RWPE2 (cell line): ENCODE measurements around the gene SLC6A18.

Experiments
- ATAC-seq: fragments of 200-7000 bp; cut with Tn5 transposase; 3 replicates; pipeline ENCODE4 v1.9.1; 2021; ENCODE audit warnings: low read depth
- DNase-seq: peaks from one replicate; pipeline ENCODE4 v3.0.0-alpha.2; 2020; ENCODE audit warnings: low spot score
- H3K27ac ChIP-seq: fragments of 450-650 bp; 2 replicates; pipeline ENCODE4 v1.5.1; 2017; ENCODE audit warnings: mild to moderate bottlenecking; ENCODE audit not compliant: poor library complexity, severe bottlenecking
- H3K27me3 ChIP-seq: fragments of 250-450 bp; sonication (Bioruptor Pico); 2 replicates; pipeline ENCODE4 v1.5.1; 2021; ENCODE audit warnings: mild to moderate bottlenecking, moderate library complexity; ENCODE audit not compliant: insufficient read depth, poor library complexity, severe bottlenecking
- H3K36me3 ChIP-seq: fragments of 250-450 bp; sonication (Bioruptor Pico); 2 replicates; pipeline ENCODE4 v1.5.1; 2020; ENCODE audit warnings: low read depth, mild to moderate bottlenecking, moderate library complexity
- H3K4me1 ChIP-seq: fragments of 250-450 bp; sonication (Bioruptor Pico); 2 replicates; pipeline ENCODE4 v1.5.1; 2021; ENCODE audit warnings: mild to moderate bottlenecking, moderate library complexity; ENCODE audit not compliant: insufficient read depth, poor library complexity, severe bottlenecking
- H3K4me3 ChIP-seq: fragments of 250-450 bp; sonication (Bioruptor Pico); 2 replicates; pipeline ENCODE4 v1.5.1; 2021; ENCODE audit warnings: mild to moderate bottlenecking, moderate library complexity; ENCODE audit not compliant: severe bottlenecking
- H3K9me3 ChIP-seq: fragments of 250-450 bp; sonication (Bioruptor Pico); 2 replicates; pipeline ENCODE4 v1.5.1; 2021; ENCODE audit warnings: mild to moderate bottlenecking, moderate library complexity; ENCODE audit not compliant: severe bottlenecking
- TF ChIP-seq, protein P1 (sequence below): fragments of 450-650 bp; IDR thresholded peaks from one replicate; pipeline ENCODE4 v1.5.1; 2017; ENCODE audit warnings: mild to moderate bottlenecking, moderate library complexity; ENCODE audit not compliant: poor library complexity, severe bottlenecking

Gene SLC6A18

DNA sequence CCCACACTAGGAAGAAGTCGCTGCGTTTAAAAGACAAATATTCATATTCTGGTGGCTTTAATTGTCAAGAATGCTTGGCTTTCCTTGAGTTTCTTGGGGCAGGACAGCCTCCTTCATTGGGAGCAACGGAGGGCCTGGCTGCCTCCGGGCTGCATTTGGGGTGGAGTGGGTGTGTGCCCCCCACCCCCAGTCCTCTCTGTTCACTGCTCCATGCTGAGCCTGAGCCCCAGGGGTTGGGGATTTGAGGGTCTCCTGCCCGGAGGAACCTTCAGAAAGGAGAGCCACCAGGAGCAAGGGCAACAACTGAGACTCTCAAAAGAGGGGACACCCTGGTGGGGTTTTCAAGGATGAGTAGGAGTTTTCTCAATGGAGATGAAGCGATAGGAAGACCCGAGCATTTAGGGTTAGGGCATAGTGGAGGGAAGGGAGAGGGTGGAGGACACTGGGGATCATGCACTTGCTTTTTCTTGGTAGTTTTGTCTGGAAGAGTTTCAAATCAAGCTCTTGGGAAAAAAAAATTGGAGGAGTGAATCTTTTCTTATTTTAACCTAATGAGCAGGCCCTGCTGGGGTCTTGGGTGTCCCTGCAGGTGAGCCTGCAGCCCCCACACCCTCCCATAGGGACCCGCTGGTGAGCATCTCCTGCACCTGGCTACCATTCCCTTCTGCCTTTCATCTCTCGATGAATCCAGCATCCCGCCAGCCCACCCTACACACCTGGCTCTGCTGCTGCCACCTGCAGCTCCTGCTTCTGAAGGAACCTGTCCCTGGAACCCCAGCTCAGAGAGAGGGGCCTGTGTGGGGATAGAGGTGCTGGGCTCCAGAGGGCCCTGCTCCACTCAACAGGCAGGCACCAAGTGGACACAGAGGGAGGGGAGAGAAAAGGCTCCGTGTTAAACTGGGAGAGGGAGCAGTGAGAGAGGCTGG, 19.7 kb upstream of the SLC6A18 start:
- no peak overlapping the region for H3K4me3 ChIP-seq

DNA sequence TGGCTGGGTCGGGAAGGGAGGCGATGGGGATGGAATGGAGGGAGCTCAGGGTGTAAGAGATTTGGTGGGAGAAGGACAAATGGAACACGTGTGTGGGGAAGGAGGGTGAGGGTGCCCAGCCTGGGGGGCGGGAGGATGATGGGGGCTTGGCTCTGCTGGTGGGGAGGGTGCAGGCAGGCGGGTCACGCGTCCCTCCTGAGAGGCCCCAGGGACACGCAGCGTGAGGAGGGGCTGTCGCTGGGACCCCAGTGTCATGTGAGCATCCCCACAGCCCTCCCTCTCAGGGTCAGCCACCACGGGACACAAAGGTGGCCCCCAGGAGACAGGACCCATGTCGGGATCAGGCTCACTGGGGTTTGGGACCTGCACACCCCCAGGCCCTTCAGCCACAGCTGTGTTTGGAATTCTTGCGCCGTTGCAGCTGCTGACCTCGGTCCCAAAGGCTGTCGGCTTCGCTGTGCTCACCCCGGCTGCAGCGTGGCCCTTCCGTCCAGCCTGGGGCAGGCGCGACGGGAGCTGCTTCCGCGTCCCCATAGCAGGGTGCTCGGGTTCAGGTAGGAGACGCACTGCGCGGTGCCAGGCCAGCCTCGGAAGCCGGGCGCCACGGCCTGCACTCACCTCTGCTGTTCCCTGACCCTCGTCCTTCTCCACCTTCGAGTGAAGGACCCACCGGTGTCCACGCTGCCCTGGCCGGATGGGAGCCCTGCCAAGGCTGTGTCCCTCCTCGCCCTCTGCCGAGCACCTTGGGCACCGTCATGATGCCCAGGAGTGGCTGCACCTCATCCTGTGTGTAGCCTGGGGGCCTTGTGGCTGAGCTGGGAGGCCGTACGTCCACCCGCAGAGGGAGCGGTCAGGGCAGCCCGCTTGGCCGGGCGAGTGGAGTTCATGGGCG, 18.4 kb upstream of the SLC6A18 start:
- Histone ChIP-seq H3K4me1 (no peaks in the 10 kb centered on the region), H3K9me3 (no peaks in the 10 kb centered on the region), H3K4me3 (no peak overlapping the region), H3K36me3 (no peaks in the 10 kb centered on the region), H3K27me3 (peaks cover 21% of the 10 kb centered on the region), H3K27ac (no peak overlapping the region)
- ATAC-seq (no peak), DNase-seq (peak; percentile 67)
- TF ChIP-seq, protein P1, sequence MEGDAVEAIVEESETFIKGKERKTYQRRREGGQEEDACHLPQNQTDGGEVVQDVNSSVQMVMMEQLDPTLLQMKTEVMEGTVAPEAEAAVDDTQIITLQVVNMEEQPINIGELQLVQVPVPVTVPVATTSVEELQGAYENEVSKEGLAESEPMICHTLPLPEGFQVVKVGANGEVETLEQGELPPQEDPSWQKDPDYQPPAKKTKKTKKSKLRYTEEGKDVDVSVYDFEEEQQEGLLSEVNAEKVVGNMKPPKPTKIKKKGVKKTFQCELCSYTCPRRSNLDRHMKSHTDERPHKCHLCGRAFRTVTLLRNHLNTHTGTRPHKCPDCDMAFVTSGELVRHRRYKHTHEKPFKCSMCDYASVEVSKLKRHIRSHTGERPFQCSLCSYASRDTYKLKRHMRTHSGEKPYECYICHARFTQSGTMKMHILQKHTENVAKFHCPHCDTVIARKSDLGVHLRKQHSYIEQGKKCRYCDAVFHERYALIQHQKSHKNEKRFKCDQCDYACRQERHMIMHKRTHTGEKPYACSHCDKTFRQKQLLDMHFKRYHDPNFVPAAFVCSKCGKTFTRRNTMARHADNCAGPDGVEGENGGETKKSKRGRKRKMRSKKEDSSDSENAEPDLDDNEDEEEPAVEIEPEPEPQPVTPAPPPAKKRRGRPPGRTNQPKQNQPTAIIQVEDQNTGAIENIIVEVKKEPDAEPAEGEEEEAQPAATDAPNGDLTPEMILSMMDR = no peak

More for the DNA sequence above, 19.7 kb upstream of the SLC6A18 start:
- H3K9me3 ChIP-seq = no peaks in the 10 kb centered on the region
- no peak for ATAC-seq
- no peak overlapping the region for H3K27ac ChIP-seq
- no peaks in the 10 kb centered on the region for H3K36me3 ChIP-seq
- TF ChIP-seq, protein P1 = no peak
- H3K4me1 ChIP-seq = no peaks in the 10 kb centered on the region
- DNase-seq = peak; percentile 58
- H3K27me3 ChIP-seq = peaks cover 28% of the 10 kb centered on the region

DNA sequence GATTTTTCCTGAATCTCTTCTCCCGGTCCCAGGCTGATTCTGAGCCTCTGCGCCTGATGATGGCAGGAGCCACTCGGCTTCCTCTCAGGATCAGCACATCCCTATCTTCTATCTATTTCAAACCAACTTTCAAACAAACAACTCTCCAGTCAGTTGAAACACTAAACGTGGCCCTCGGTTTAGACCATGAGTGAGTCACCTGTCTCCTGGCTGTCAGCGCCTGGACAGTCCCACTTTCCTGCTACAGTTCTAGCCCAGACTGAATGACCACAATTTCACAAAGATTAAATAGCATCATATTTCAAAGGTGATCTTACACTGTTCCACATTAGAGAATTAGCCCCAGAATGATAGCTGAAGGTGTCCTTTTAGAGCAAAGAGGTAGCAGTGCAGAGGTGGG, 17.6 kb upstream of the SLC6A18 start:
- no peaks in the 10 kb centered on the region for H3K36me3 ChIP-seq

DNA sequence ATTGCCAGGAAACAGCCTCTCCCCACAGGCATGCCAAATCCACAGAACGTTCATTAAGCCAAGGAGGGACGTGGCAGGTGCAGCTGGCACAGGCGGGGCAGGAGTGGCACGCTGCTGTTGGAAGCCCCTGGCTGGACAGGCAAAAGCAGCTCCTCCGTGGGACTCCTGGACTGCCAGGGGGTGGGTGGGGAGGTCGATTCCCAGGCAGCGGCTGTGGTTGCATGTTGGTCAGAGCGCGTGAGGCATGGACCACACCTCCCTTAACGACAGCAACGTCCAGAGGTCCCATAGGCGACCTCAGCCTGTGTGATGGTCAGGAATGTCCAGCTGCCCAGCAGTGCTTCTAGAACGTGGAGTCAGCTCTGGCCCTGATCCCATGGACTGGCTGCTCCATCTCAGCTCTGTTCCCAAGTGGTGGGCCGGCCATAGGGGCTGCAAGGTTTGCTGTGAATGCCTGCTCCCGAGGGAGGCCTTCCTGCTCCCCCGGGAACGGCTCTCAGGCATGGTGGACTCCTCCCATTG, 16.9 kb upstream of the SLC6A18 start:
- H3K4me3 ChIP-seq = no peak overlapping the region
- TF ChIP-seq, protein P1 = no peak
- DNase-seq = peak; percentile 71
- H3K4me1 ChIP-seq = no peaks in the 10 kb centered on the region
- ATAC-seq = no peak
- no peaks in the 10 kb centered on the region for H3K9me3 ChIP-seq
- H3K27ac ChIP-seq = no peak overlapping the region
- H3K27me3 ChIP-seq = peaks cover 21% of the 10 kb centered on the region
- H3K36me3 ChIP-seq = no peaks in the 10 kb centered on the region

More for the DNA sequence above, 17.6 kb upstream of the SLC6A18 start:
- Histone ChIP-seq H3K9me3 (no peaks in the 10 kb centered on the region), H3K27me3 (peaks cover 21% of the 10 kb centered on the region), H3K27ac (no peak overlapping the region), H3K4me3 (no peak overlapping the region), H3K4me1 (no peaks in the 10 kb centered on the region)
- ATAC-seq (no peak), DNase-seq (peak; percentile 24)
- TF ChIP-seq, protein P1 = no peak
